GM12891 (cell line): ENCODE measurements around the gene TMEM119.

Source experiments
- PAX5 ChIP-seq: IDR thresholded peaks from 2 replicates; pipeline ENCODE4 v1.6.1; 2011; ENCODE audit warnings: low read length, moderate library complexity, mild to moderate bottlenecking; ENCODE audit not compliant: insufficient read depth, severe bottlenecking
- POLR2A ChIP-seq: IDR thresholded peaks from 2 replicates; pipeline ENCODE4 v1.6.1; 2011; ENCODE audit warnings: low read depth, low read length, control low read depth
- POLR2AphosphoS5 ChIP-seq: IDR thresholded peaks from 2 replicates; pipeline ENCODE4 v1.6.1; 2011; ENCODE audit warnings: low read depth, low read length, control low read depth
- POU2F2 ChIP-seq: IDR thresholded peaks from 2 replicates; pipeline ENCODE4 v1.6.1; 2011; ENCODE audit warnings: low read depth, mild to moderate bottlenecking, control low read depth, low read length, moderate library complexity
- SPI1 ChIP-seq: IDR thresholded peaks from 2 replicates; pipeline ENCODE4 v1.6.1; 2011; ENCODE audit warnings: low read depth, low read length, control low read depth

DNA sequence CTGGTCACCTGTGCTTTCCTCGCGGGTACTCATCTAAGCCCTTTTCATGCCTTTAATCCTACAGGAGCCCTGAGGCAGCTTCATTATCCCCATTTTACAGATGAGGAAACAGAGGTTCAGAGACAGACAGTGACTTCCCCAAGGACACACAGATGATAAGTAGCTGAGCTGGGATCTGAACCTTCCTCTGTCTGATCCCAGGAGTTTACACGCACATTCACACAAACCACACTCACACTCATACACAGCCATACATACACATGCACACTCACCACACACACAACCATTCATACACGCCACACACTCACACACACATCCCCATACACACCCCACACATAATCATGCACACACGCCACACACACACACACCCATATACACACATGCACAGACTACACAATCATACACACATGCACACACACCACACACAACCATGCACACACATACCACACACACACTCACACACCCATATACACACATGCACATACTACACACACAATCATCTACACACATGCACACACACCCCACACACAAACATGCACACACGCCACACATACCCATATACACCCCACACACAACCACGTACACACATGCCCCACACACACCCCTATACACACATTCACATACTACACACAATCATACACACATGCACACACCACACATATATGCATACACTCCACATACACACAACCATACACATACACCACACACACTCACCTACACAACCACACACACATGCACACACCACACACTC lies 2.7 kb downstream of the TMEM119 start:
- no peak for TF ChIP-seq POLR2AphosphoS5
- TF ChIP-seq POLR2A: no peak
- no peak for TF ChIP-seq SPI1
- TF ChIP-seq PAX5: no peak
- no peak for TF ChIP-seq POU2F2
